IPS DF 4.7 (cell line): ENCODE results near the gene DCST1.

Experiments
- DNase-seq: peaks from one replicate; pipeline ENCODE4 v3.0.0-alpha.2; 2013; ENCODE audit warnings: low spot score; ENCODE audit errors: extremely low read depth

The DCST1 gene

DNA sequence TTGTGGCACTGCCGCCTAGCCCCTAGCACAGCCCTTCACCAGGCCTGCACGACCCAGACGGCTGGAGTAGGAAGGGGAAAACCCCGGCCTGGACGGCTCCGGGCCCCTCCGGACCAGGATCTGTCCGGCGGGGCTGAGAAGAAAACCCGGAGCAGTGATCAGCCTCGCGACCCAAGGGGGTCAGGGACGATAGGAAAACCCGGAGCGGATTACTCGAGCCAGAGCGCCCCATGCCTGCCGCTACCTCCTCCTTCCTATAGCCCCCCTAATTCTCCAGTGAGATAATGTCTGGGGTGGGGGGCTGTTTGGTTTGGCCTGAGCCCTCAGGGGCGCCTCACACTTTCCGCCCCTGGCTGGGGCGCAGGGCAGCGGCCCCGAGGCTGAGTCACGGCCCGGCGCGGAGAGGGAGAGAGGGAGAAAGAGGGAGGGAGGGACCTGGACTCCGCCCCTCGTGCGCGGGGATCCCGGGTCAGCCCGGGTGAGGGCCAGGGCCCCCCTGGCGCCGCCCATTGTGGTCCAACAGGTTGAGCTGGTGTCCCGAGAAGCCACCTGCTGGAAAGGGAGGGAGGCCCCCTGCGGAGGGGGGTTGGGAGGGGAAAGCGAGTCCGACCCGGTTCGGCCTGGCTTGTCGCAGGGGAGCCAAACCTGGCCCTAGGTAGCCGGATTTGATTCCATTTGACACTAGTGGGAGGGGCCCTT lies 32.7 kb upstream of the DCST1 start:
- no peak for DNase-seq

DNA sequence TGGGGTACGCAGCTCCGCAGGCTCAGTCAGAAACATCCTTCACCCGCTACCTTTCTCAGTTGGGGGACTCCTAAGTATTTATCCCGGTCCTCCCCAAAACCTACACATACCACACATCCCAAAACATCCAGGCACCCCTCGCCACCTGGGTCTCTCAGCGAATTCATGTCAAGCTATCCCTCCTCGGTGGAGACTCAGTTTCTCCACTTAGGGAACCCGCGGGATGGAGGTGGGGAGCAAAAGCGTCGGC lies 32.3 kb upstream of the DCST1 start:
- no peak for DNase-seq

DNA sequence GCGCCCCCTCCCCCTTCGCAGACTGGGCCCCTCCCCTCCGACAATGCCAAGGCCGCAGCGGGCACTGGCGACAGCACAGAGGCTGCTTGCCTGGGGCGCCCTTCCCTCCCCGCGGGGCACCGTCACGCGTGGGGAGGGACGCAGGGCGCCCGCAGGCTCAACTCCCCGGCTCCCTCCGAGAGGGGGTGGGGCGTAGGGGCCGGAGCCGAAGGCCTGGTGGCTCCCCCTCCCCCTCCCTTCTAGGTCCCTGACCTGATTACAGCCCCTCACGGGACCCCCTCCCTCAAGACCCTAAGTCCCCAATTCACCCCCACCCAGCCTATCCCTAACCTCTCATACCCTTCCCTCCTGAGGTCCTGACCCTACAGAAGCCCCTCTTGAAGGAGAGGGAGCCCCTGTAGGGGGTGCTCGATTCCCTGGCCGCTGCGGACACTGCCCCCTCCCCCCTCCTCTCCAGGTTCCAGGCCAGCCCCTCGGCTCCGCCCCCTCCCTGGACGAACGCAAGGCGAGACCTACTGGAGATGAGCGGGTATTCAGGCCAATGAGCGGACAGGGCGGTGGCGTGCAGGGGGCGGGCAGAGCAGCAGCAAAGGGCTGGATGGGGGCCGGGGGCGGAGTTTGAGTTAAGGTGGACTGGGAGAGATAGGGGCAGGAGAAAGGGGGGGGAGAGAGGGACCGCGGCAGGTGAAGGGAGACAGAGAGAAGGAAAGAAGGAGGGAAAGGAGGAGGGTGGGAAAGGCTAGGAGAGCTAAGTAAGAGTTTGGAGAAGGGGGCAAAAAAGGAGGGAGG lies 31.8 kb upstream of the DCST1 start:
- DNase-seq: no peak

DNA sequence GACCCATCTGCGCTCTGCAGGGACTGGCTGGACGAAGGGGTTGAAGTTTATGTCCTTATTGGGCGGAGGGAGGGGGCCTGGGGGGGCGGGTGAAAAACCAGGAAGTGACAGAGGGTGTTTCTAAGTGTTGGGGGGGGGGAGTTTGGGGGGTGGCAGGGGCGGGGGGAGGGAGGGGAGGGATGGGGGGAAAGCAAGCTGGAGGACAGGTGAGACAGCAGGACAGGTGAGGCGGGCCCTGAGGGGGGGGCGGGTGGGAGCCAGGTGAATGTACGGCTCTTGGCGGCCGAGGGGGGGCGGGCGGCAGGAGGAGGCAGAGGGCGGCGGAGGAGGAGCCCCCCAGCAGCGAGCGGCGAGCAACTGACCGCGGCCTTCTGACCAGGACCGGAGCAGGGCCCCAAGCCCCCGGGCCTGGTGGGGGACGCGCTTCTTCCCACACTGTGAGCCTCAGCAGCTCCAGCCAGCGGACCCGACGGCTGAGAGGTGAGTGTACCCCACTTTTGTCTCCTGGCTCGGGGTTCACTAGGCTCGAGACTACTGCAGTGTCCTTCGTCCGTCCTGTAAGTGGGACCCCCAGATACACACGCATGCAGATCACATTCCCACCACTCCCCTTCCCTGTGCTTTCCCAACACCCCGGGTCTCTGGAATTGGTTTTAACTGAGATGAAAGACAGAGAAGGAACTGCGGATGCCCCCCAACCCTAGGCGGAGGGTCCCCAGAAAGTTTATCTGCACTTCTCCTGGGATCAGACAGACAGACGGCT lies 31.0 kb upstream of the DCST1 start, which contains the start of gene ZBTB7B:
ZBTB7B (plus strand) TSS at position 339 of the 763 bp plus-strand sequence. CDS start 11,859 bp downstream, outside the sequence.
- no peak for DNase-seq

DNA sequence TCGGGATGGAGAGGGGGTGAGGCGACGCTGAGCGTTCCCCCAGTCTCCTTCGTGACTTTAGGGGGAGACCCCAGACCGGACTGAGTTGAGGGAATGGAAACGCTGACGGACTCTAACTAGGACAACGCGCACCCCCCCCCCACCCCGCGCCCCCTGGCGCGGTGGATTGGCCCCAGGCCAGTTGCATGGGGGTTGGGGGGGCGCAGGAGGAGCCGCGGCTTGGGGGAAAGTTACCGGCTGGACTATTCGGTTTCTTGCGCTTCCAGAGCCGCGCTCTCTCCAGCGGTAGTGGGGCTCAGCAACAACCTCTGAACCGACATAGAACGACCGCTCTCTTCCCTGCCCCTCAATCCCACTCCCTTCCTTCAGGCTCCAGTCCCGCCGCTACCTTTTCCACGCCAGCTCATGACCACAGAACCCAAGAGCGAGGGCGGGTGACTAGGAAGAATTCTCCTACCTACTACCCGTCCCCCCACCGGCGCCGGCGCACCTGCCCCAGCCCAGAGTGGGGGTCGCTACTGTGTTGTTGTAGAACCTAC lies 30.3 kb upstream of the DCST1 start:
- no peak for DNase-seq

DNA sequence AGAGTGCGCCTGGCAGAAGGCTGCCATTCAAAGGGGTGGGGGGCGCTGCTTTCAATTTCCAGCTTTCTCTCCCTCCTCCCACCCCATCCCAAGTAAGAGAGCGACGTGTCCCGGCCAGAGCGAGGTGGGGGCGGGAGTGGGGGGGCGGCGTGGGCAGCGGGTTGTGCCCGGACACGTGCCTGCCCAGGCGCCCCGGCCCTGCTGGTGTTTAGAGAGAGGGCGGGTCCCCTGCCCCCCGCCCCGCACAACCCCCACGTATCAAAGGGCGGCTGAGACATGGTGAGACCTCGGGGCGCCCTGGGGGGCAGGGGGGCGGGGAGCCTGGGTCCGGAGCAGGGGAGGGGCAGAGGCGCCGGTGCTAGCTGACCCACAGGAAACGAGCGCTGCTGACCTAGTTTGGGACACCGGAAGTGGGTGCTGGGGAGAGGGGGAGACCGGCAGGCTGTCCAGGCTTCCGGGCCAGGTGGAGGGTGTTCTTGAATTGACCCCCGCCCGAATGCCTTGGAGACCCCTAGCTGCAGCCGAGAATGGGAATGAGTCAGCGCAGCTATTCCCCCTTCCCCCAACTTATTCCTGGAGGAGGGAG lies 29.8 kb upstream of the DCST1 start:
- no peak for DNase-seq

DNA sequence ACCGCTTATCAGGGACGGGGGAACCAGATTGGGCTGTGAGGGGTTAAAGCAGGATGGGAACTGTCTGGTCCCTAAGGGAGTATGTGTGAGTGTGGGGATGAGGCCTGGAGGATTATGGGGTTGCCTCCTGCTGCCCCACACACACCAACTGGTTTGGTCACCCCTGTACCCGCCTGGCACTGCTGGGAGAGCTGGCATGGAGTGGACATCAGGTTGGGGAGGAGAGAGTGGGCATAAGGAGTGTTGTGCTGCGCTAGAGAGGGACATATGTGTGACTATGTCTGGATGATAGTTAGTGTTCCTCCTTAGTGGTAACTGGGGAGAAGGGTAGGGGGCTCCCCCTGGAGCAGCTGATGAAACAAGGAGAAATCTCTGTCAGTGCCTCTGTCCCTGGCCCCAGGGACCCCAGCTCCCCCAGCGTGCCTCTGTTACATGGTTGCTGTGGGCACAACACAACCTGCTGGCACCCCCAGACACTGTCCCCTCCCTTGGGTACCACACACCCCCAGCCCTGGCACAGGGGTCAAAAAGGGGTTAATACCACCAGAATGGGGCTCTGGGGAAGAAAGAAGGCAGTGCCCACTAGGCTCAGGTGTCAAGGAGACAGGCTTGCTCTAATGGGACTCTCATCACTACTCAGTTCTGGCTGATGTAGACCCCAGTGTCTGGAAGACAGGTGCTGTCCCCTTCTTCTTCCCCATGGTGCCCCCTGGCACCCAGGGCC lies 29.1 kb upstream of the DCST1 start:
- DNase-seq: no peak

DNA sequence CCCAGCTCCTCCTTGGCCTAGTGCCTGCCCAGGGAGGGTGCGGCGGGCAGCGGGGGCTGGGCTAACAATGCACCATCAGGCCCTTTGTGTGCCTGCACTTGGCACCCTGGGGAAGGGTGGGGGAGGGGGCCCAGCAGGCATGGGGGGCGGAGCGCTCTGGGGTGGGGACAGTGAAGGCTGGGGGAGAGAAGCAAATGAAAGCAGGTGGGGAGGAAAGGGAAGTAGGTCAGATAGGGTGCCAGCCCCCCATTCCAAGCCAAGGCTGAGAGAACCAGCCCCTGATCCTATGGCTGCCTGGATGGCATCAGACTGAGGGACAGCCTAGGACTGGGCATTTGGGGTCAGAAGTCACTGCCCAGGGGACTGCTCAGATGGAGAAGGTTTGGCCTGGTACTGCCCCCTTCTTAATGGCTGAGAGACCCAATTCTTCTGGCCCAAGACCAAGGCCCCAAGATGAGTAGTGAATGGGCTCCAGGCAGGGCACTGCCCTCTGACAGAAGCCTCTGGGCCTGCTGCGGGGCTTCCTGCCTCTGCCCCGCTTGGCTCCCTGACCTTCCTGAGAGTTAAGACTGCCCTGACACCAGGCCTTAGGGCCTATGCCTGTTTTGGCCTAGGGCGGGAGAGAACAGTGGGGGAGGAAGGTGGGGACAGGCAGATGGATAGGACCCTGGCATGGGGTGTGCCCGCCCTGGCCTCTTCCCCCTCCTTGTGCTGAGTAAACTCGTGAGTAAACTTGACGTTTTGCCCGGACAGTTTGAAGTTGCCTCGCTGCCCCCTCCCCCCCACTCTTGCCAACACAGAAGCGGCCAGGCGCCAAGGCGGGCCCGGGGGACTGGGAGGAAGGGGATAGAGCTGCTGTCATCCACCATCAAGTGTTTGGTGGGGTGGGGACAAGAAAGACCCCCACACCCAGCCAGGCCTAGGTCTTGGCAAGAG lies 28.3 kb upstream of the DCST1 start:
- no peak for DNase-seq

DNA sequence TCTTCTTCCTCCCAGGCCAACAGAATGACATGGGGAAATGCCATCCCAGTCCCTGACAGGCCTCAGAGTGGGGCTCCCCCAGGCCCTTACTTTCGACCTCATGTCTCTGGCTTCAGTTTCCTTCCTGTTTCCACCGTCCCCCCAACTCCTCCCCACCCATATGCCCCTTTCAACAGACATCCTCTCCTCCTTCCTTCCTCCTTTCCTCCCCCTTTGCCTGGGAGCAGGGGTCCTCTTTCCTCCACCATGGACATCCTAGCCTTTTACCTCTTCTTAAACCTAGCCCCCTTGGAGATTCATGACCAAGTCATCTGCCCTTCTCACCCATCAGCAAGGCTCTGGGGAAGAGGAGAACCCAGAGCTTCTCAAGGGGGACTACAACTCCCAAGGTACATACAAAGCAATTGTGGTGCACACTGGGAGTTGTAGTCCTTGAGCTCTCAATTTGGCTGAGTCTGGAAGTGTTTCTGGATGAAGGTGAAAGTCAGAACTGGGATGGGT lies 27.0 kb upstream of the DCST1 start:
- DNase-seq: no peak

DNA sequence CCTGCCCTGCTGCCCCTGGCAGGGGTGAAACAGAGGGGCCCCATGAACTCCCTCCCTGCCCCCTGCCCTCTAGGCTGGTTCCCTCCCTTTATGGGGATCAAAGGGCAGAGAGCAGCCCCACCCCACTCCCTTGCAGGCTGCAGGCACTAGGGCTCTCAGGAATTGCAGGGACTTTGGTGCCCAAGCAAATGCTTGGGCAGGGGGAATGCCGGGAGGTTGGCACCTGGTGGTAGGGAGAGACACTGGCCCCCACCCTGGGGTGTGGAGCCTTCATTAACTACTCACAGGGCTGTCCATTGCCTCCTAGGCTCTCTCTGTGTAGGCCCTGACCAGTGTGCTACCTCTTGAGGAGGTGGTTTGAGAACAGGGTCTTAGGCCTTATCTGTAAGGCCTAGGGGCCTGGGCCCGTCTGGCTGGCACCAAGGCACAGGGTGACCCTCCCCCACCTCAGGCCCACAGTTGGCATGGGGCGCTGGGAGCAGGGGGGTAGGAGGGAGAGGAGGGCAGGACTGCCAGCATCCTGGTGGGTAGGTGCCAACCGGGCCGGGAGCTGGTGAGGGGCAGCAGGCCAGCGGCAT lies 26.3 kb upstream of the DCST1 start:
- DNase-seq: no peak

DNA sequence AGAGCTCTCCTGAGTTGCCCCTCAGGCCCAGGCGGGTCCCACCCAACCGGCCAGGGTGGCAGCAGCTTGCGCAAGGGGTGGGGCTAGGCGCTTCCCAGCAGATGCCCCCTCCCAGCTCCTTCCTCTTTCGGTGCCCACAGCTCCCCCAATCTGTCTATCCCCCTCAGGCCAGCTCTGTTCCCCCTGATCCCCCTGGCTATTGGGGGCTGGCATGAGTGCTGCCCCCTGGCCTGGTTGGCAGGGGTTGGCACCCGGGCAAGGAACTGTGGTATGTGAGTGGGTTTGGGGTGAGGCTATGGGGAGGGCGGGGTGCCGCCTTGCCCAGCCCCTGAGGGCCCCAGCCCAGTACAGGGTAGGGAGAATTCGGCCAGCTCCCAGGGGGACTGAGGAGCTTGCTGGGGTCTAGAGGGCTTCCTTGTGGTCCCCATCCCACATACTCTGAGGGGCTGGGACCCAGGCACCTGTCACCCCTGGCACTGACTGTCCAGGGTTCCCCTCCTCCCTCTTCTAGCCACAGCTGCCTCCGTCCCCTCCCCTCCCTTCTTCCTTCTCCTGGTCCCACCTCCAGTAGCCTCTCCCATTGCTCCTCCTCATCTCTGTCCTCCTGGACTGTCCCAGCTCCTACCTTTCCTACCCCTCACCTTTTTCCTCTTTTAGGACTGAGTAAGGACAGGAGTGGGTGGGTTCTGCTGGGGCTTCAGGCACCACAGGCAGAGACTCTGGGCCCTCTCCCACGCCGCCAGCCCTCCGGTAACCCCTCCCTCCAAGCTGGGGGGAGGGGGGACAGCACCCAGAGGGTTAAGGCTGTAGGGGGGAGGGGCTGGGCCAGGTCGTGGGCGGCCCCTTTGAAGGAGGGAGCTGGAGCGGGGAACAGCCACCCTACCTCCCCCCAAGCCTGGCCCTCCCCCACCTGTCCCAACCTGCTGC lies 25.3 kb upstream of the DCST1 start:
- DNase-seq: no peak

DNA sequence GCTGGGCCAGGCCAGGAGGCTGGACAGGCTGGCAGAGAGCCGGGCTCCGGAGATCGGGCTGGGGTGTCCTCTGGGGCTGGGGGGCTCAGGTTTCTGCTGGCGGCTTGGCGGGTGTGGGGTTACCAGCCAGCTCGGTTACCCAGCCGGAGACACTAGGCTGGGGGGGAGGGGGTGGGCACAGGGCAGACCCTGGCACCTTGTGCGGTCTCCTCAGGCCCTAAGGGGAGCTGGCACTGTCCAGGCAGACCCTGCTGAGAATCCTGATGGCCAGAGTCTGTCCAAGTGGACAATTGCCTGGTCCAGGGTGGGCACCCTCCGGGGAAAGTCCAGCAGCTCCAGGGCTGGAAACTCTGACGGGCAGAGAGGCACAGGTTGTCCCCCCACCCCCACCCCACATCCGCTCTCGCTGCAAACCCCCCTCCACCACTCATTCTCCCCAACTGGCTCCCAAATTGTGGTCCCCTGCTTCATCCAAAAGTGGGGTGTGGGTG lies 24.4 kb upstream of the DCST1 start:
- no peak for DNase-seq

DNA sequence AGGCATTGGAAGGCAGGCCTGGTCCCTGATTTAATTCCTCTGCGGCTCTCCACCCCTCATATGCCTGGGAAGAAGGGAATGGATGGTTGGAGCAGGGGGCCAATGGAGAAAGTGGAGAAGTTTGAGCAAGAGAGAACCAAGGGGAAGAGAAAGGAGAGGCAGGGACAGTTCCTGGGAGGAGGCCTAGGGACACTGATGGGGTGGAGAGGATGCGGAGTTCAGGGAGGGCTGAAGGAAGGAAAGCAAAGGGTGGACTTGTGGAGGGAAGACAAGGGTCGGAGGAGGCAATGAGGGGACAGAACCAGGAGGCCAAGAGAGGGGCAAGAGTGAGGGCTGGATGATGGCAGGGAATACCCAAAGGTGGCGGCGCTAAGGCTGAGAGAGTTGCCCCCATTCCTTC lies 23.9 kb upstream of the DCST1 start:
- DNase-seq: no peak

DNA sequence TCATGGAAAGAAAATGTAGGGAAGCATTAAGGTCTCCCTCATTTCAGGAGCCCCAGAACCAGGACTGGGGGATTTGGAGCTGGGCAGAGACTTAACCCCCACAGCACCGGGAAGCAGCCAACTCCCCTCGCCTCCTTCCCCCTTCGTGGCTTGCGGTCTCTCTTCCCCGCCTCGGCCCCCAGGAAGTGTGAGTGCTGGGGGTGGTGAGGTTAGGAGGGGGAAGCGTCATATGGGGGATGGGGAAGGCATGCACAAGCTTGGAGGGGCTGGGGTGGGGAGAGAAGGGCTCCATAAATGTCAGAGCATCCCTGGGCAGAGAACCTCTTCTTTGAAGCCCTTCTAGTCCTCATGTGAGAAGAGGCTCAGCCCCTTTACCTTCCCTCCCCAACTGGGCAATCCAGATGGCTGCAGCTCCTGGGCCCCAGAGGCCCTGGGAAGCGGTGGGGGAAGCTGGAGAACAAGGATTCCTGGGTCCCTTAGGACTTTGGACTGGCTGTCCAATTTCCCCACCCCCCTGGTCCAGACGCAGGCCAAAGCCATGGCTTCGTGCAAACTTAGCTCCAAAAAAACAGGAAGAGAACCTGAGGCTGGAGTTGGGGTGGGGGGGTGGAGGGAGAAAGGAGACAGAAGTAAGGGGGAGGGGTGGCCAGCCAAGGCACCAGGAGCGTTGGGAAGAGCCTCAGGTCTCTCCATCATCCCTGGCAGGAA lies 23.3 kb upstream of the DCST1 start:
- no peak for DNase-seq

DNA sequence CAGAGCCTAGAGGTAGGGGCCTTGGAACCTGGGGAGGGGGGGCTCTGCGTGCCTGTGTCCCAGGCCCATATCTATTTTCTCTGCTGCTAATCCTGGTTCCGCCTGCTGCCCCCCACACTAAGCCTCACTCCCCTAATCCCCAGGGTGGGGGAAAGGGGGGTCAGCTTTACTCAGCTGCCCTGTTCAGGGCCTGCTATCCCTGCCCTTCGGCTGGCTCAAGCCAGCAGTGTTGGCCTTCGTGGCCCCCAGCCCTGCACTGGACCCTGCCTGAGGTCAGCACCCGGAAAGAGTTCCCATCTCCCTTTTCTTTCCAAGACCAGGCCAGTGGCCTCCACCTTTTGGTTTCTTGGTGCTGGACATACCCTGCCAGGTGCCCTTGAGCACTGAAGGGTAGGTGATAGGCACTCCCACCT lies 22.6 kb upstream of the DCST1 start:
- no peak for DNase-seq

DNA sequence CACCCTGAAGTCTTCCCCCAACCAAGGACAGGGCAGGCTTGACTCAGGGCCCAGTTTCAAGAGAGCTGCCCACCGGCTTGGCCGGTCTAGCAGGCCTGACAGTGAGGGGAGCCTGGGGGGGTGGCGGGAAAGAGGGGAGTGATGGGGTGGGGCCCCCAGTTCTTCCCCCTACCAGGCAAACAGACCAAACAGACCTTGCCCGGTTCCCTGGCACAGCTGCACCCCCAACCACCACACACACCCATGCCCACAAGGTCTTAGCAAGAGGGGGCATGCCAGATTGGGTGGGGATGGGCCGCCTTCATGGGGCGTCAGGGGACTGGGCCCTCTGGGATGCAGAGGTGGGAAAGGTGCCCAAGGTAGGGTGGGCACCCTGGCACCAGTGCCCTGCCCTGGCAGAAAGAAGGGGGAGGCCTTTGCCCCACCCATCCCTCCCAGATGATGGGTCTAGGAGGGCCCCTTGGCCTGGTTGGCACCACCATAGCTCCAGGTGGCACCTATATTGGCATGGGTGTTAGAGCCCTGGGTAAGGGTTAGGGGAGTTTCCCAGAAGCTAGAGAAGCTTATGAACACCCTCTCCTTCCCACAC lies 22.1 kb upstream of the DCST1 start:
- DNase-seq: no peak

DNA sequence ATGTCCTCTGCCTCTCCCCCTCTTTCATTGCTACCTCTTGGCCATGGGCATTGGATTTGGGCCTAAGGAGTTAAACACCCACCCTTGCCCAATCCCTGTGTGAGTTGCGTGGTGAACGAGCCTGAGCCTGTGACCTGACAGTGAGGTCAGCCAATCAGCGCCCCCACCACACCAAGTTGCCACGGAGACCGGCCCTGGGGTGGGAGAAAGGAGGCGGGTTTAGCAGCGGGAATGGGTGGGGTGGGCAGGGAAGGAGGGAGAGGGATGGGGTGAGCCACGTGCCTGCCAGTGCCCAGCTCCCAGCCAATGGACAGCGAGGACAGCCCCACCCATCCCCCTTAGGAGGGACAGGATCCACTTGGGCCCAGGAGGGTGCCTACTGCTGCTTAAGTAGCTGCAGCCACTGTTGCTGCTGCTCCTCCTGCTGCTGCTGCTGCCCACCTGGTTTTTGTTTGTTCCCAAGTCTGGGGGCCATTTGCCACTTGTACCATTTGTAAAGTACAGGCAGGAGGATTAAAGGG lies 21.5 kb upstream of the DCST1 start:
- no peak for DNase-seq
